NOMO-1 (cell line): ENCODE measurements around the gene MCFD2.

Experiments
- DNase-seq, 2 experiments: peaks; one replicate each; lab custom pipeline; 2025; ENCODE audit not compliant: unreplicated experiment in 2 of 2; lab: John Stamatoyannopoulos, UW

MCFD2 gene

GRCh38 chr2:46939626-46940359 lies 24.2 kb upstream of the MCFD2 start:
- DNase-seq, result no peak

GRCh38 chr2:46937471-46937901 lies 21.9 kb upstream of the MCFD2 start:
- DNase-seq, result no peak

GRCh38 chr2:46936566-46936965 lies 21.0 kb upstream of the MCFD2 start:
- DNase-seq, result no peak

- DNase-seq, result no peak
Measured at GRCh38 chr2:46935071-46935470, 19.5 kb upstream of the MCFD2 start.

- DNase-seq, result no peak
Measured at GRCh38 chr2:46929612-46930011, 14.0 kb upstream of the MCFD2 start.

GRCh38 chr2:46926863-46927262 lies 11.3 kb upstream of the MCFD2 start:
- no peak for DNase-seq

- DNase-seq, result no peak
Measured at GRCh38 chr2:46925474-46926351, 10.1 kb upstream of the MCFD2 start.

GRCh38 chr2:46924608-46925007 lies 9.0 kb upstream of the MCFD2 start:
- no peak for DNase-seq

GRCh38 chr2:46924038-46924437 lies 8.4 kb upstream of the MCFD2 start:
- no peak for DNase-seq

GRCh38 chr2:46923041-46923528 lies 7.5 kb upstream of the MCFD2 start:
- DNase-seq, result no peak

GRCh38 chr2:46922606-46923005 lies 7.0 kb upstream of the MCFD2 start:
- no peak for DNase-seq

- DNase-seq, result no peak
Measured at GRCh38 chr2:46921676-46922448, 6.3 kb upstream of the MCFD2 start.

GRCh38 chr2:46917628-46918027 lies 2.0 kb upstream of the MCFD2 start:
- DNase-seq, result no peak

GRCh38 chr2:46915811-46916630 lies 415 bp upstream of the MCFD2 start:
- peak; percentile 61 to 77 for DNase-seq

- DNase-seq, result no peak
Measured at GRCh38 chr2:46914578-46915230, 902 bp downstream of the MCFD2 start.

- no peak for DNase-seq
Measured at GRCh38 chr2:46913471-46914381, 1.9 kb downstream of the MCFD2 start.

GRCh38 chr2:46909771-46910419 lies 5.7 kb downstream of the MCFD2 start:
- no peak for DNase-seq

- no peak for DNase-seq
Measured at GRCh38 chr2:46909150-46909549, 6.5 kb downstream of the MCFD2 start.
